HepG2 (cell line): Measurements from ENCODE around the gene STX1B. TPM values are rescaled to one million over a fixed set of nuclear protein-coding genes. Genes with fewer than 3 reads are reported as not detected.

Source experiments
- ARID5B ChIP-seq: IDR thresholded peaks from 2 replicates; pipeline ENCODE4 v1.4.0; 2020; ENCODE audit warnings: mild to moderate bottlenecking, missing genetic modification reagents
- EZH2 ChIP-seq: conservative IDR thresholded peaks from 2 replicates; pipeline ENCODE4 v1.6.1; 2012; ENCODE audit warnings: mild to moderate bottlenecking, low read depth, low read length, moderate library complexity
- HINFP ChIP-seq: sonication (generic); formaldehyde crosslinking; IDR thresholded peaks from 2 replicates; pipeline ENCODE4 v1.4.0; 2020; ENCODE audit warnings: low read depth, mild to moderate bottlenecking, missing genetic modification reagents
- HOXA3 ChIP-seq: sonication (generic); formaldehyde crosslinking; IDR thresholded peaks from 2 replicates; pipeline ENCODE4 v1.5.0; 2020; ENCODE audit warnings: missing genetic modification reagents
- HOXA7 ChIP-seq: sonication (generic); formaldehyde crosslinking; IDR thresholded peaks from 2 replicates; pipeline ENCODE4 v1.8.1; 2022; ENCODE audit warnings: mild to moderate bottlenecking, missing genetic modification reagents, moderate library complexity
- JDP2 ChIP-seq: sonication (generic); formaldehyde crosslinking; IDR thresholded peaks from 2 replicates; pipeline ENCODE4 v1.8.1; 2022; ENCODE audit warnings: missing genetic modification reagents, borderline replicate concordance
- MEIS2 ChIP-seq: sonication (generic); formaldehyde crosslinking; IDR thresholded peaks from 2 replicates; pipeline ENCODE4 v1.9.0; 2021; ENCODE audit warnings: mild to moderate bottlenecking, missing genetic modification reagents
- NFIB ChIP-seq: sonication (generic); formaldehyde crosslinking; IDR thresholded peaks from 2 replicates; pipeline ENCODE4 v1.9.0; 2021; ENCODE audit warnings: missing genetic modification reagents, mild to moderate bottlenecking, borderline replicate concordance
- NFYC ChIP-seq: IDR thresholded peaks from 2 replicates; pipeline ENCODE4 v1.6.1; 2016; ENCODE audit warnings: missing genetic modification reagents, missing compliant biosample characterization
- POLR2G ChIP-seq: fragments of 200-400 bp; formaldehyde crosslinking; IDR thresholded peaks from 2 replicates; pipeline ENCODE4 v1.6.1; 2018; ENCODE audit warnings: mild to moderate bottlenecking, low read depth, low read length, moderate library complexity
- PRPF4 ChIP-seq: fragments of 200-400 bp; formaldehyde crosslinking; IDR thresholded peaks from 2 replicates; pipeline ENCODE4 v1.6.1; 2016; ENCODE audit warnings: low read length, low read depth; ENCODE audit not compliant: poor library complexity, severe bottlenecking
- RBAK ChIP-seq: sonication (generic); formaldehyde crosslinking; IDR thresholded peaks from 2 replicates; pipeline ENCODE4 v1.5.1; 2020; ENCODE audit warnings: mild to moderate bottlenecking, missing genetic modification reagents
- RELA ChIP-seq: sonication (generic); formaldehyde crosslinking; IDR thresholded peaks from 2 replicates; pipeline ENCODE4 v1.4.0; 2020; ENCODE audit warnings: missing genetic modification reagents
- STAT6 ChIP-seq: sonication (generic); formaldehyde crosslinking; IDR thresholded peaks from 2 replicates; pipeline ENCODE4 v1.4.0; 2020; ENCODE audit warnings: missing genetic modification reagents, mild to moderate bottlenecking, borderline replicate concordance
- ZBTB14 ChIP-seq: sonication (generic); formaldehyde crosslinking; IDR thresholded peaks from 2 replicates; pipeline ENCODE4 v1.4.0; 2020; ENCODE audit warnings: missing genetic modification reagents
- ZBTB2 ChIP-seq: sonication (generic); formaldehyde crosslinking; IDR thresholded peaks from 2 replicates; pipeline ENCODE4 v1.8.0; 2022; ENCODE audit warnings: low read depth, missing genetic modification reagents
- ZNF12 ChIP-seq: sonication (generic); formaldehyde crosslinking; IDR thresholded peaks from 2 replicates; pipeline ENCODE4 v1.5.0; 2020; ENCODE audit warnings: missing genetic modification reagents
- ZNF263 ChIP-seq: sonication (generic); formaldehyde crosslinking; IDR thresholded peaks from 2 replicates; pipeline ENCODE4 v1.4.0; 2020; ENCODE audit warnings: missing genetic modification reagents
- polyA plus RNA-seq, 8 experiments: library from polyadenylated mRNA; depleted of rRNA in 3 of 8; stranded (reverse) in 7 of 8; unstranded in 1 of 8; fragments of >200 nt; fragmentation: Illumina TruSeq in 4 of 8; extraction: Trizol in 4 of 8; gene quantifications; 2 replicates each; pipeline versions ENCODE4 v1.2.1 to v1.2.3, GENCODE V29; 2011 to 2016; ENCODE audit warnings: low read depth in 4 of 8, missing spikeins in 1 of 8, mixed read lengths in 1 of 8; ENCODE audit not compliant: insufficient read depth in 1 of 8
- total RNA-seq, 5 experiments: library from RNA; depleted of rRNA; stranded (reverse); fragments of >200 nt; fragmentation: Illumina TruSeq; extraction: Trizol; gene quantifications; 2 replicates each; pipeline ENCODE4 v1.2.3, GENCODE V29; 2016; ENCODE audit warnings: low read depth in 1 of 5

The STX1B gene
- total and polyA plus RNA-seq, 2 of the 13 experiments (the other 11 are each of a cell fraction or from before 2014, with no cell fraction given): 2.1 to 3.0 TPM

GRCh38 chr16:30954993-30955392 lies 55.4 kb downstream of the STX1B start (continued):
- TF ChIP-seq STAT6: 0 out of 2 replicates have a peak, but pooled peaks have one; percentile 27
- TF ChIP-seq EZH2: no peak
- no peak for TF ChIP-seq ZBTB14
- no peak for TF ChIP-seq ZNF12 (CRISPR knock-in tag)
- no peak for TF ChIP-seq ZBTB2
- no peak; the same call in 1 of the 2 replicates for TF ChIP-seq HOXA3 (CRISPR knock-in tag)
- TF ChIP-seq RELA (CRISPR knock-in tag): no peak
- no peak for TF ChIP-seq NFYC (CRISPR knock-in tag)
- no peak for TF ChIP-seq ZNF263
- TF ChIP-seq MEIS2: no peak
- no peak for TF ChIP-seq JDP2 (CRISPR knock-in tag)
- TF ChIP-seq HOXA7 (CRISPR knock-in tag): no peak
- peak; percentile 82 for TF ChIP-seq ARID5B (CRISPR knock-in tag)
- 0 out of 2 replicates have a peak, but pooled peaks have one; percentile 52 for TF ChIP-seq POLR2G
- TF ChIP-seq RBAK (CRISPR knock-in tag): no peak
- TF ChIP-seq HINFP (CRISPR knock-in tag): no peak; the same call in 1 of the 2 replicates
- no peak for TF ChIP-seq PRPF4
- TF ChIP-seq NFIB (CRISPR knock-in tag): no peak
